ENCODE results near the gene TESK1.
A peak's percentile ranks its signal among the peaks of the same experiment; 100 is the strongest.

The TESK1 gene

GRCh38 chr9:35646533-35647265 lies 41.6 kb downstream of the TESK1 start:
- DNase-seq (ENCODE audit: low spot score): peak; percentile 96

GRCh38 chr9:35649431-35650340 lies 44.6 kb downstream of the TESK1 start:
- DNase-seq (ENCODE audit: low spot score): peak; percentile 50

GRCh38 chr9:35650341-35651158 lies 45.5 kb downstream of the TESK1 start, which contains the start of gene SIT1:
TSS of gene SIT1 (minus strand) at chr9:35650931. CDS start at chr9:35650853, 78 bp downstream.
- DNase-seq (ENCODE audit: low spot score): no peak

- no peak for DNase-seq (ENCODE audit: low spot score)
Measured at GRCh38 chr9:35651956-35652828, 47.1 kb downstream of the TESK1 start.

GRCh38 chr9:35652829-35653209 lies 47.8 kb downstream of the TESK1 start:
- DNase-seq (ENCODE audit: low spot score): no peak

GRCh38 chr9:35653611-35654010 lies 48.5 kb downstream of the TESK1 start:
- DNase-seq (ENCODE audit: low spot score): no peak

GRCh38 chr9:35656348-35656747 lies 51.3 kb downstream of the TESK1 start:
- DNase-seq (ENCODE audit: low spot score): no peak

- DNase-seq (ENCODE audit: low spot score): peak; percentile 40
Measured at GRCh38 chr9:35656831-35657545, 51.9 kb downstream of the TESK1 start.

- DNase-seq (ENCODE audit: low spot score): peak; percentile 94
Measured at GRCh38 chr9:35657546-35658136, 52.6 kb downstream of the TESK1 start, which contains the start of gene RMRP. TSS of gene RMRP (minus strand) at chr9:35658019.

- DNase-seq (ENCODE audit: low spot score): peak; percentile 99
Measured at GRCh38 chr9:35658137-35658967, 53.3 kb downstream of the TESK1 start, which contains the start of gene CCDC107. TSS of gene CCDC107 (plus strand) at chr9:35658292. CDS start at chr9:35658380, 88 bp downstream.

GRCh38 chr9:35658968-35659220 lies 53.8 kb downstream of the TESK1 start:
- DNase-seq (ENCODE audit: low spot score): peak; percentile 55

- peak; percentile 53 for DNase-seq (ENCODE audit: low spot score)
Measured at GRCh38 chr9:35659340-35659739, 54.3 kb downstream of the TESK1 start.

Data from GM03348 (cell line).